Measurements from ENCODE around the gene TMEM130.

The TMEM130 gene

GRCh38 chr7:98797150-98797549, 72.7 kb downstream of the TMEM130 start:
- no peak overlapping the region for H3K4me3 Mint-ChIP-seq
- H3K36me3 Mint-ChIP-seq = peaks cover 0 to 7% of the 10 kb centered on the region in 2 donors
- DNase-seq (no peak), ATAC-seq (replicated peaks) (no peak)
- H3K27me3 Mint-ChIP-seq = peaks cover 31 to 35% of the 10 kb centered on the region in 2 donors
- H3K9me3 Mint-ChIP-seq = peaks cover 12 to 19% of the 10 kb centered on the region in 2 donors
- no peak overlapping the region for H3K27ac Mint-ChIP-seq
- H3K4me1 Mint-ChIP-seq = peaks cover 9 to 20% of the 10 kb centered on the region in 2 donors
